ENCODE results near the gene HTRA3.

GRCh38 chr4:8273450-8273849 lies 3.9 kb downstream of the HTRA3 start:
- no peak for TF ChIP-seq EZH2 (IDR thresholded peaks at IDR 0.05; ENCODE audit: borderline replicate concordance, low read depth, low read length, poor library complexity, severe bottlenecking)
- TF ChIP-seq, protein P1, sequence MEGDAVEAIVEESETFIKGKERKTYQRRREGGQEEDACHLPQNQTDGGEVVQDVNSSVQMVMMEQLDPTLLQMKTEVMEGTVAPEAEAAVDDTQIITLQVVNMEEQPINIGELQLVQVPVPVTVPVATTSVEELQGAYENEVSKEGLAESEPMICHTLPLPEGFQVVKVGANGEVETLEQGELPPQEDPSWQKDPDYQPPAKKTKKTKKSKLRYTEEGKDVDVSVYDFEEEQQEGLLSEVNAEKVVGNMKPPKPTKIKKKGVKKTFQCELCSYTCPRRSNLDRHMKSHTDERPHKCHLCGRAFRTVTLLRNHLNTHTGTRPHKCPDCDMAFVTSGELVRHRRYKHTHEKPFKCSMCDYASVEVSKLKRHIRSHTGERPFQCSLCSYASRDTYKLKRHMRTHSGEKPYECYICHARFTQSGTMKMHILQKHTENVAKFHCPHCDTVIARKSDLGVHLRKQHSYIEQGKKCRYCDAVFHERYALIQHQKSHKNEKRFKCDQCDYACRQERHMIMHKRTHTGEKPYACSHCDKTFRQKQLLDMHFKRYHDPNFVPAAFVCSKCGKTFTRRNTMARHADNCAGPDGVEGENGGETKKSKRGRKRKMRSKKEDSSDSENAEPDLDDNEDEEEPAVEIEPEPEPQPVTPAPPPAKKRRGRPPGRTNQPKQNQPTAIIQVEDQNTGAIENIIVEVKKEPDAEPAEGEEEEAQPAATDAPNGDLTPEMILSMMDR (conservative IDR thresholded peaks at IDR 0.05; ENCODE audit: low read depth, low read length): no peak
